ENCODE data around the gene POU2F1. TPM values are rescaled to one million over a fixed set of nuclear protein-coding genes. Genes with fewer than 3 reads are reported as not detected.

The POU2F1 gene
- total RNA-seq, 1 donor from 2014 or later, result 7.2 TPM

DNA sequence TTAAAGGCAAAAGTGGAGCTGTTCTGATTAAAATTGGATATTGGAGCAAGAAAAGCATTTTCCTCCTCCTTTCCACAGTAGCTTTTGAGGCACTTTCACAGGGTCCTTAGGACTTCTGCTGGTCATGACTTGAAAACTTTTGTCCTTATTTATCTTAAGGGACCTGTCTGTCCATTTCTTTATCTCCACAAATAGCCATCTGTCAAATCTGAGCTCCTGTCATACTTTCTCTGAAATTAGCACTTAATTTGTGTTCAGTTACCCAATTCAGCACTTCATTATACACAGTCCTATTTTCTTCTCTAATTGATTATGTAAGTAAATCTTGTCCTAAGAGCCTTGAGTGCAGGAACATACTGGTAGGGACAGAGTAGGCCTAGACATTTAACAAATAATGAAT is 9.8 kb downstream of the POU2F1 start:
- no peak for DNase-seq (ENCODE audit: low read depth)
- TF ChIP-seq, protein P1, sequence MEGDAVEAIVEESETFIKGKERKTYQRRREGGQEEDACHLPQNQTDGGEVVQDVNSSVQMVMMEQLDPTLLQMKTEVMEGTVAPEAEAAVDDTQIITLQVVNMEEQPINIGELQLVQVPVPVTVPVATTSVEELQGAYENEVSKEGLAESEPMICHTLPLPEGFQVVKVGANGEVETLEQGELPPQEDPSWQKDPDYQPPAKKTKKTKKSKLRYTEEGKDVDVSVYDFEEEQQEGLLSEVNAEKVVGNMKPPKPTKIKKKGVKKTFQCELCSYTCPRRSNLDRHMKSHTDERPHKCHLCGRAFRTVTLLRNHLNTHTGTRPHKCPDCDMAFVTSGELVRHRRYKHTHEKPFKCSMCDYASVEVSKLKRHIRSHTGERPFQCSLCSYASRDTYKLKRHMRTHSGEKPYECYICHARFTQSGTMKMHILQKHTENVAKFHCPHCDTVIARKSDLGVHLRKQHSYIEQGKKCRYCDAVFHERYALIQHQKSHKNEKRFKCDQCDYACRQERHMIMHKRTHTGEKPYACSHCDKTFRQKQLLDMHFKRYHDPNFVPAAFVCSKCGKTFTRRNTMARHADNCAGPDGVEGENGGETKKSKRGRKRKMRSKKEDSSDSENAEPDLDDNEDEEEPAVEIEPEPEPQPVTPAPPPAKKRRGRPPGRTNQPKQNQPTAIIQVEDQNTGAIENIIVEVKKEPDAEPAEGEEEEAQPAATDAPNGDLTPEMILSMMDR (conservative IDR thresholded peaks at IDR 0.05; ENCODE audit: low read depth, low read length), result no peak
- H3K4me3 ChIP-seq (ENCODE audit: low read depth, low read length), result no peak overlapping the region

DNA sequence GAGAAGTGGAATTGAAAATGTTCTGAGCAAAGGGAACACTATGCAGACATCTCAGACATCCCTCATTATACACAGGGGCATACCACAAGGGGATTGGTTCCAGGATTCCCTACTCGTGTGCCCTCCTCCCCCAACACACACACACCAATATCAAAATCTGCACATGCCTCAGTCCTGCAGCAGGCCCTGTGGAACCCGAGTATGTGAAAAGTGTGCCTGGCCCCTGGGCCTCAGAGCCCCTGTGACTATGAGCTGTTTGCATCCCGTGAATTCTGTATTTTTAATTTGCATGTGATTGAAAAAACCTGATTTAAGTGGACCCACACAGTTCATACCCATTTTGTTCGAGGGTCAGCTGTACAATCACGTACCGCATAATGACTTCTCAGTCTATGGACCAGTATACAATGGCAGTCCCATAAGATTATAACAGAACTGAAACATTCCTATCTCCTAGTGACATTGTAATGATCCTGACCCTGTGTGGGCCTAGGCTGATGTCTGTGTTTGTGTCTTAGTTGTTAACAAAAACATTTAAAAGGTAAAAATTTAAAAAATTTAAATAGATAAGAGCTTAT is 11.3 kb downstream of the POU2F1 start:
- TF ChIP-seq, protein P1 (conservative IDR thresholded peaks at IDR 0.05; ENCODE audit: low read depth, low read length), result no peak
- no peak for DNase-seq (ENCODE audit: low read depth)
- no peak overlapping the region for H3K4me3 ChIP-seq (ENCODE audit: low read depth, low read length)

DNA sequence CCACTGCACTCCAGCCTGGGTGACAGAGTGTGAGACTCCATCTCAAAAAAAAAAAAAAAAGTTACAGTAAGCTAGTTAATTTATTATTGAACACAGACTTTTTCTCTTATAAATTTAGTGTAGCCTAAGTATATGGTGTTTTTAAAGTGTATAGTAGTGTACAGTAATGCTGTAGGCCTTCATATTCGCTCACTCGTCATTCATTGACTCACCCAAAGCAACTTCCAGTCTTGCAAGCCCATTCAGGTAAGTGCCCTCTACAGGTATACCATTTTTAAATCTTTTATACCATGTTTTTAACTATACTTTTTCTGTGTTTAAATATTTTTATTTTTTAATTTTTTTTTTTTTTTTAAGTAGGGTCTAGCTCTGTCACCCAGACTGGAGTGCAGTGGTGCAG is 12.1 kb downstream of the POU2F1 start:
- DNase-seq (ENCODE audit: low read depth), result no peak
- H3K4me3 ChIP-seq (ENCODE audit: low read depth, low read length), result no peak overlapping the region
- TF ChIP-seq, protein P1 (conservative IDR thresholded peaks at IDR 0.05; ENCODE audit: low read depth, low read length), result no peak

DNA sequence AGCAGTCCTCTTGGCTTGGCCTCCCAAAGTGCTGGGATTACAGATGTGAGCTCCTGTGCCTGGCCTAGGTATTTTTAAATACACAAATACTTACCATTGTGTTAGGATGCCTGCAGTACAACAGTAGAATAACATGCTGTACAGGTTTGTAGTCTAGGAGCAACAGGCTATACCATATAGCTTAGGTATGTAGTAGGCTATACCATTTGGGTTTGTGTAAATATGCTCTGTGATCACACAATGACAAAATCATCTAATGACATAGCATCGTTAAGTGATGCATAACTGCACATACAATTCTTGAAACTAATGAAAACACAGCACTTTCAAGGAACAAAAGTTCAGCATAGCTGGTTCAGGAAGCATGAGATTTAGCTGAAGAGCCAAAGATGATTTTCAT is 12.7 kb downstream of the POU2F1 start:
- H3K4me3 ChIP-seq (ENCODE audit: low read depth, low read length), result no peak overlapping the region
- no peak for DNase-seq (ENCODE audit: low read depth)
- TF ChIP-seq, protein P1 (conservative IDR thresholded peaks at IDR 0.05; ENCODE audit: low read depth, low read length), result no peak

DNA sequence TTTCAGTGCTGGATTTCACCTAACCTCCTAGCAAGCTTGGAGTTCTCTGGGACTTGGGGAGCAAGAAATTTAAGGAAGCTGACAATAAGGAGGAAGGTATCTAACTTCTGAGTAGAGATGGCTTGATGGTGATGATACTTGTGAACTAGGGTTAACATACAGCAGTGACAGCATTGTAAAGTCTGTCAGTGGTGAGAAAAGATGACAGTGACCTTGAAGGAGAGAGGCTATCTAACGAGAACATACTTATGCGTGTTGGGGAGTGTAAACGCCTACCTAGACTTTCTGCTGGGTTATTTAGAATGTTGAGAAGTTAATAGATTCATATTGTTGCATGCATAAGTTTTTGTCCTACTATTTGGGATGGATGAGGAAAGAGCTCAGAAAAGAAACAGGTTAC is 16.3 kb downstream of the POU2F1 start:
- H3K4me3 ChIP-seq (ENCODE audit: low read depth, low read length), result no peak overlapping the region
- DNase-seq (ENCODE audit: low read depth), result no peak
- TF ChIP-seq, protein P1 (conservative IDR thresholded peaks at IDR 0.05; ENCODE audit: low read depth, low read length), result no peak

DNA sequence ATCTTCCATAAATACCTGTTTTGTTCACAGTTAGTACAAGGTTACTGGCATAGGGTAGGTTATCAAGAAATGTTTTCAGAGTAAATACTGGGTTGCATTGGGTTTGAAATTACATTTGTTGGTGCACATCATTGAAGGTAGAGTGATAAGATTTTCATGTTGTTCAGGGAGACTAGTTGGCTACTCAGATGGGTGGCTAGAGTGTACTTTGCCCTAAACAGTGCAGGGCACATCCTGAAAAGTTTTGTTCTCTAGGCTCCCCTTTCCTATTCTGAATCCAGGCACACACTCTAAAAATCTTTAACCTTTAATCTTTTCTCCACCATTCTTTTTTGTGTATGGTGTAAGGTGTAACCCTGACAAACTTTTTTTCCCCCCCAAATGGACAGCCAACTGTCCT is 18.0 kb downstream of the POU2F1 start:
- TF ChIP-seq, protein P1 (conservative IDR thresholded peaks at IDR 0.05; ENCODE audit: low read depth, low read length), result no peak
- H3K4me3 ChIP-seq (ENCODE audit: low read depth, low read length), result no peak overlapping the region
- no peak for DNase-seq (ENCODE audit: low read depth)

DNA sequence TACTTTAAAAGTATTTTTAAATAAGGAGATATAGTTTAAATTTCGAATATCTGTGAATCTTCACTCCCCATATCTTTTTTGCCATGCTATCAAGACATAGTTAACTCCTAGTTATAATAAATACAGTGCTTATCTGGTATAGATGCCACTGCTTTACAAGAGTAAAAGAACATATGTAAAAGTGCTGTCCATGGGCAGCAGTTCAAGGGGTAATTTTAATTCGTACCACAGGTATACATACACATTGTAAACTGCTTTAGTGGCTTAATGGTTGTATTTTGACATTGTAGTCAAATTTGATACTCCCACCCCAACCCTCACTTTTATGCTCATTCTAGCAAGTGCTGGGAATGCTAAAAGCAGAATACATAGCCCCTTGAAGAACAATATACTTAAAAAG is 18.6 kb downstream of the POU2F1 start:
- H3K4me3 ChIP-seq (ENCODE audit: low read depth, low read length), result no peak overlapping the region
- TF ChIP-seq, protein P1 (conservative IDR thresholded peaks at IDR 0.05; ENCODE audit: low read depth, low read length), result no peak
- DNase-seq (ENCODE audit: low read depth), result no peak
